Sigmoid colon (tissue), 4 donors: ENCODE data around the gene PRM2.

Experiments
- EP300 ChIP-seq, 4 donors: sonication (generic); formaldehyde crosslinking; IDR thresholded peaks; one replicate each; pipeline ENCODE4 v1.6.1; 2017; ENCODE audit warnings: antibody characterized with exemption in 4 of 4
- POLR2A ChIP-seq, 2 donors: fragments of 450-650 bp; IDR thresholded peaks; one replicate each; pipeline ENCODE4 v1.6.1; 2016; ENCODE audit warnings: antibody characterized with exemption in 2 of 2, mild to moderate bottlenecking in 2 of 2, moderate library complexity in 2 of 2
- POLR2AphosphoS5 ChIP-seq, 4 donors: sonication (generic); formaldehyde crosslinking; IDR thresholded peaks; one replicate each; pipeline ENCODE4 v1.6.1; 2017; ENCODE audit warnings: antibody characterized with exemption in 4 of 4
- TF ChIP-seq, protein P1 (sequence below), 4 experiments: fragments of 450-650 bp in 3 of 4; fragments of 200-600 bp in 1 of 4; IDR thresholded peaks; one replicate each; pipeline ENCODE4 v1.5.1; 2016 to 2019; ENCODE audit warnings: antibody characterized with exemption in 4 of 4, mild to moderate bottlenecking in 3 of 4, moderate library complexity in 2 of 4

DNA sequence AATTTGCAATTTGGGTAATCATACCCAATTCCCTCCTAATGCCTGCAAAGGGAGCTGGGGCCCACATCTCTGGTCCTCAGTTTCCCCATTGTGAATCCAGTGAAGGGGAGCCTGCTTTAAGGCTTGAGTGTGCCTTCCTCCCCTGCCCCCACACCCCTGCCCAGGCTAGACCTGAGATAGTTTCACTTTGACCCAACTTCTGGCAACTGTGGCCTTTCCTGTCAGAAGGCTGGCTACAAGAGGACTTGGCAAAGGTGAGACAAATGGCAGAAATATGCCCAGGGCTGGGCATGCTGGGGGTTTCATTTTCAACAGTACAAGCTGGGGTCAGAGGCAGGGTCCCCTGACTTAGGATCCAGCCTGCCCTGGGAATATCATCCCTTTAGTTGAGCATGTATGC is 30.3 kb downstream of the PRM2 start:
- TF ChIP-seq, protein P1, sequence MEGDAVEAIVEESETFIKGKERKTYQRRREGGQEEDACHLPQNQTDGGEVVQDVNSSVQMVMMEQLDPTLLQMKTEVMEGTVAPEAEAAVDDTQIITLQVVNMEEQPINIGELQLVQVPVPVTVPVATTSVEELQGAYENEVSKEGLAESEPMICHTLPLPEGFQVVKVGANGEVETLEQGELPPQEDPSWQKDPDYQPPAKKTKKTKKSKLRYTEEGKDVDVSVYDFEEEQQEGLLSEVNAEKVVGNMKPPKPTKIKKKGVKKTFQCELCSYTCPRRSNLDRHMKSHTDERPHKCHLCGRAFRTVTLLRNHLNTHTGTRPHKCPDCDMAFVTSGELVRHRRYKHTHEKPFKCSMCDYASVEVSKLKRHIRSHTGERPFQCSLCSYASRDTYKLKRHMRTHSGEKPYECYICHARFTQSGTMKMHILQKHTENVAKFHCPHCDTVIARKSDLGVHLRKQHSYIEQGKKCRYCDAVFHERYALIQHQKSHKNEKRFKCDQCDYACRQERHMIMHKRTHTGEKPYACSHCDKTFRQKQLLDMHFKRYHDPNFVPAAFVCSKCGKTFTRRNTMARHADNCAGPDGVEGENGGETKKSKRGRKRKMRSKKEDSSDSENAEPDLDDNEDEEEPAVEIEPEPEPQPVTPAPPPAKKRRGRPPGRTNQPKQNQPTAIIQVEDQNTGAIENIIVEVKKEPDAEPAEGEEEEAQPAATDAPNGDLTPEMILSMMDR (IDR thresholded peaks at IDR 0.05) = no peak
- TF ChIP-seq POLR2A (IDR thresholded peaks at IDR 0.05) = no peak
- TF ChIP-seq POLR2AphosphoS5 (IDR thresholded peaks at IDR 0.05) = no peak
- no peak for TF ChIP-seq EP300 (IDR thresholded peaks at IDR 0.05)
